Stimulated activated CD4-positive, alpha-beta T cell treated with anti-CD3 and anti-CD28 coated beads, Interleukin-15, amount 100 ng/mL, for 1 hour (primary cell): ENCODE data around the gene RUNX2.

Experiments
- DNase-seq, 2 donors: peaks; one replicate each; pipeline ENCODE4 v3.0.0-alpha.2; 2020; ENCODE audit warnings: low read depth in 1 of 2, low spot score in 1 of 2

The RUNX2 gene

DNA sequence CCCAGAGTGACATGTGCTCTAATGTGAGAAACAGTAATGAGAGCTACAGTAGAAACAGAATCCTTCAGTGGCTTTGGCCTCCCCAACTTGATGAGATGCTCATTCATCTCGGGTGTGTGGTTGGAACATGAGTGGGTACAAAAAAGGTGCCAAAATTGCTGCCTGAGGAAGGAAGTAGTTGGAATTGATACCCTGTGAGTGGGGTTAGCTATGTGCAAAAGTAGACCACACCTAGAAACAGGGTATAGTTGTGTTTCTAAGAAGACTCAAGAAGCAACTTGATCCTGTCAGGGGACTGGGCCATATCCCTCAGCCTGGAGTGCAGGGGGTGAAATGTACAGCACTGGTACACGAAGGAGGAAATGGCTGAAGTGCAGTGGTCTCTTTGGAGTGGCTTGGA is 256.0 kb downstream of the RUNX2 start:
- no peak for DNase-seq

DNA sequence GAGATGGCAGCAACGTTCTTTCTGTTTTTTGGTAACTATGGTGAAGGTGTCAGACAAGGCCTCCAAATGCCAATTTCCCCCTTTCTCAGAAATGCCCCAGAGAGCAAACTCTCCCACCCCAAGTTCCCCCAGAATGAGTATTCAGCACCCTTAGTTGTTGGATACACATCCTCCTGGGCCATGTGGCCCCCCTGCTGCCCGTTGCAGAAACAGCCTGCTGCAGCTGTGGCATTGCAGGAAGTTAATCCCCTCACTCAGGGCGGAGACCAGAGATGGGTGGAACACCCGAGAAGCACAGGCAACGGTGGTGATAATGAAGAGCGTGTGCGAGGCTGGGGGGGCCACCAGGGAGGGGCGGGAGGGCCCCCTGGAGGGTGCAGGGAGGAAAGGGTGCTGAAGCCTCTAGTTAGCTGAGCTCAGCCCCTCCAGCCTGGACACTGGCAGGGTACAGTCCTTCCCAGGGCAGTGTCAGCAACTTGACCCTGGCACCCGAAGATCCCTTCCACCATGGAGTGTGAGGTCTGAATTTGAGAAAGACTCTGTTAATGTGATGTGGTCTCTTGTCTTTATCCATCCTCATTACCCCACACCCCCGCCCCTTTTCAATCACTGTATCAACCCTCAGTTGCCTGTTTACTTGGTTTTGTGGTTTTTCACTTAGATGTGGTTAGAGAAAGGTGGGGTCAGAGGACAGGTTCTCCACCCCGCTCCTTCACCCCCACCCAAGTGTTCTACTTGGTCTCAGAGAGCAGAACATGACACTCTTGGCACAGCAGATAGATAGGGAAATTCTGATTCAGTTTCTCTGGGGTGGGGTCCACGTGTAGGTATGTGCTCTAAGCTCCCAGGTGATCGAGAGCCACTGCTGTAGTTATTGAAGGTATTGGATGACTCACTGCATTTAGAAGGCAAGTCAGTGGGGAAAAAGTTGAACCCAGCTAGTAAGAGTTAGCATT is 258.4 kb downstream of the RUNX2 start:
- peak in 1 of 2 donors; percentile 25 for DNase-seq

DNA sequence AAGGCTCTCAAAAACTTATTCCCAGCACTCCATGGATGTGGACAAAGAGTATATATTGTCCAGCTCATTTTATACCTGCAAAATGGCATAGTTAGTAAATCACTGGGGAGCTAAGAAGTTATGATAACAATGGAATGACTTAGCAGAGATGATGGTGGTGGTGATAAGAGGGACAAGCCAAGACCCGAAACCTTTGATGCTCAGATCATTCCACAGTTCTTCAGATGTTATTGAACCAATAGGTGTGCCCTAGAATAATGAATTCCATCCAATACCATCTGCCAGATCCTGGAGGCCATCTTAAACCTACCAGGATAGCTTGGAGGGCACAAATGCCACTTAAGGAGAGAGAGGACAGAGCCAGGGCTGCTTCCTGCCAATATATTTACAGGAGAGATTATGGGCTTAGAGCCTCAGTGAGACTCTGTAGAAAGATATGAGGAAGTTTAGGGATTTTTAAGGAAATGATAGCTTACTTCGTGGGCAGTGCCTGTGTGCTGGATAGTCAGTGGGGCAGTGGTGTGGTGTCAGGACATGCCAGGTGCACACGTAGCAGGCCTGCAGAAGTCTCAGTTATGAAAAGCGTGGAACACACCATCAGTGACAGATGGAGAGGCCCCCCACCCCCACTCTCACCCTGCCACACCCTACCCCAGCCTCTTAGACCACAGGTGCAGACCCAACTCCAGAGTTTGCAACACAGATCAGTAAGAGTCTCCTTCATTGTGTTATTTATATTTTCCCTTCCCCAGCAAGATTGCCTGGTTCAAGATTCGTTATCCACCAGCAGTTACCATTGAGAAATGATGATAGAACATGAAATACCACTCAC is 259.3 kb downstream of the RUNX2 start:
- DNase-seq, result no peak

DNA sequence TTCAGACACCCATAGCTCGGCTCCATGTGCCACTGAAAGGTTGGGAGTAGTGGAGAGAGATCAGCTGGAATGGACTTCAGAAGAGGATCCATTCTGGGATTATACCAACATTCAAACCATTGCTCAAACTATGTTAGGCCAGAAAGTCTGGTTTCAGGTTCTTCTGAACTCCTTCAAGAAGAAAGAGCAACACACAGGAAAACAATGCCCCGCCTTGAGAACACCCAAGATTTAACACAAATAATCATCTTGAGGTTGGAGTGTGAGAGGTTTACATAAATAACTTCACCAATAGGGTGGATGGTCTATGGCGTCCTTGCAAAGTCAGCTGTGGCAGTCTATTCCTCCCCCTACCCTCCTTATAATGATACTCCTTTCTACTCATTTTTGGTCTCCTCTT is 261.2 kb downstream of the RUNX2 start:
- no peak for DNase-seq

DNA sequence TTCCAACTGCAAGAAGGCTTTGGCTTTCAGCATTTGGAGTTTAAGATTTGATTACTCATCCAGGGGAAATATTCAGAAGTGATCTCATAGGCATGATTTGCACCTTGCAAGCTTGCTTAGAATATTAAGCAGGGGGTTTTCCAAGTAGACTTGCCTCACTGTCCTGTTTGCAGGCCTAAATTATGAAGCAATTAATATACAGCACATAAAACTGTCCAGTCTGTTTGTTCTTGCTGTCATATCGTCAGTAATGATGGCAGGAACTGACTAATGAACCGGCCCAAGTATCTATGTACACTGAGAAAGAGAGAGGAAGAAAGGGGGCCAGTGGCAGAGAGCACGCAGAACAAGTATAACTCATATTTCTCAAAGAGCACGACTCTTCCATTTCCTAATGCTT is 262.1 kb downstream of the RUNX2 start:
- no peak for DNase-seq

DNA sequence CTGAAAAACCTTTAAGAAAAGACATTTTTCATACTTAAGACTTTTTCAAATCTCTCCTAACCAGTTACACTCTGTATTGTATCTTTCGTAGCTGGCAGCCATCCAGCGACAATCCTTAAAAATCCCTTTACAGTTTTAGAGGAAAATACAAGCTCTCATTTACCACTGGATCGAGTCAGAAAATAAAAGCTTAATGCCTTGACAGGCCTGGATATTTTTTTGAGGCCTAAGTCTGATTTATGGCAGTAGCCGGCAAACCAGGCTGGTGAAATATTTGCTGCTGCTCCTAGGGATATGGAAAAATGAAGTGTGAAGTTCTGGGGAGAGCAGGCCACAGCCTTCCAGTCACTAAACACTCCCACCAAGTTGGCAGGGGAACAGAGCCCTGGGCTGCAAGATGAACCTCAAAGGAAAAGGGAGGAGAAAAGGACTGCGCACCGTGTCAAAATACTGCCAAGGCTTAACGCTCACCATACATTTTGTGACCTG is 262.6 kb downstream of the RUNX2 start:
- DNase-seq, result no peak

DNA sequence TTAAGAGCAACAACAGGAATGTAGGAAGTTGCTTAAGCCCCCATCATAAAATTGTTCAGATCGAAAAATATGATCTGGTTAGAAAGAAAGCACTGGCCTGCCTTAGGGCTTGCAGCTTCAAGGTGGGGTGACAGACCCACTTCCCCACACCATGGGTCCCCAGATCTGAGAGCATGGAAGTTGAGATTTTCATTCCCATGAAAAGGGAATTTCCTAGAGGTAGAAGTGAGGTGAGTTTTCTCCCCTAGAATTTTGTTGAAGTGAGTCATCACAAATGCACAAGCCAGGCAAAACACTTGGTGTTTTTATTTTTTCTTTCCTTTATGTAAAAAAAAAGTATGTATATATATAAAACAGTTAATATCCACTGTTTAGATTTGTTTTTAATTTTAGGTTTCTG is 263.2 kb downstream of the RUNX2 start:
- DNase-seq, result no peak

DNA sequence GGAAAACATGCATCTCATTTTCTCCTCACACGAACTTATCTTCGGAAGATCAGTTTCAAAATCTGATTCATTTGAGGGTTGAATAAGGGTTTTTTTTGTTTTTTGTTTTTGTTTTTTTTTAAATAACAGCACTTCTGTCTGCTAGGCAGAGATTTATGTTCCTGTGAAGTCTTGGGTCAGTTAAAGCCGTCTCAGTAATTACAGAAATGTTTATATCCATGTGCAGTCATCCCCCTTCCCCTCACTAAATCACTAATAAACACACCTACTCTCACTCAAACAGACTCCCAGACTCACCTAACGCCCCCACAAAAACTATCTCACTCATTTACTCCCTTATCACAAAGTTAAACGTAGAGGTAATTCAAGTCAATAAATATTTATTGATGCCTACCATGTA is 263.8 kb downstream of the RUNX2 start:
- no peak for DNase-seq

DNA sequence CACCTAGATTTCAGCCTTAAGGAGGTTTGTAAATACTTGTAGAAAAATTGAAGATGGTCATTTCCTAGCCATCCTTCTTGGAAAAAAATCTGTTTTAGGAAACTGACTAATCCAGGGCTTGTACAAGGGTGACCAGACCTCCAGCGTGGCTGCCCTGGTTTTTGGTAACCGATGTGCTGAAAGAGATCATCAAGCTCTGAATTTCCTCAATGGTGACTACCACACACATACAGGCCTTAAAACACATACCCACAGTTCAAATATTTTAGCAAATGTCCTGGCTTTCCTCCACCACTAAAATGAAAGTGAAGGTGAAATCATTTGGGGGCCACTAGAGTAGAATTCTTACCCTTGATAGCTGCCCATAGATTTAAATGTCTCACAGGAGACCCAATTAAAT is 264.9 kb downstream of the RUNX2 start:
- no peak for DNase-seq

DNA sequence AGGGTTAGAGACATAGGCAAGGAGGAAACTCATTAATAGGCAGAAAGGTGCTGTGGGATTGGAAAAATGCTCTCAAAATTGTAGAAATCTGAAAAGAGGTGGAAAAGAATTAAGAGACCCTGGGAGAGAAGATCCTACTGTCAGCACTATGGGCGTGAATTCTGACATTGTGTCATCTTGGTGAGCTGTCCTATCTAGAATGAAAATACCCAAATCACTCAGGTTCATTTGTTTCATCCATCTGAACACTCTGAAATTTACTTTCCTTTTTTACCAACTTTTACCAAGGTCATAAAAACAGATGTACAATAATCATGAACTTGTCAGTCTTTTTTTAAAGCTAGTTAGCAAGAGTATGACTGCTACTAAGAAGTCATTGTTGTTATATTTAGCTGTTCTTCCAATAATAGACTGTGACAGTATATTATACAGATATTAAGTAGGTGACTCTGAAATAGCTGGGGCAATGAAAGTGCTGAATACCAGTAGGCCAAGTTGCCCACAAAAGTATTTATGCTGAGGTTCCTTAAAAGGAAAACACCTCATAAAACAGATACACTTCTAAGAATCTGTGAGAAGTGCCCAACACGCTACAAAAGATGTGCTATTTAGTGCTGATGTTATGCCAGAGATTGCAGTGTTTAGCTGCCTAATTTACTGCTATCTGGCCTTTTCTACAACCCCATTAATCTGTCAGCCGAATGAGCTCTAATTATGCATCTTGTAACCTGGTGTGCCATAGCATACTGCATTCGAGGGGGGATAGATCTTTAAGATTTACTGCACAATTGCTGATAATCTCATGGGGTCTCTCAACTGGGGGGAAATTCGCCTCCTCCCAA is 267.1 kb downstream of the RUNX2 start:
- DNase-seq, result no peak

DNA sequence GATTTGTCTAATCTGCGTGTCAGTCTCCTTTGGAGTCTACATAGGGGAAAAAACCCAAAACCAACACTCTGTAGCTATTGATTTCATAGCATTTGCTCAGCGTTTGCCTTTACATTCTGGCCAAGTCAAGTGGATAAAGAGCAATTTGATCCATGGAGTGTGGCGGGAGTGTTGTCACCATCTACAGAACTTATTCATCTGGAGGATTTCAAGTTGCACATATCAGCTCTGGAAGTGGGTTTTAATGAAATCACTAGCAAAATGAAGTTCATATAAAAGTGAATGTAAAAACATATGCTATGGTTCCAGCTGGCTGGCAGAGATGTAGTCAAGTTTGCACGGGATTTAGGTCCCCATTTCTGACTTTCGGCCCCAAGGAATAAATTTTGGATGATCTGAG is 269.3 kb downstream of the RUNX2 start:
- DNase-seq, result no peak

DNA sequence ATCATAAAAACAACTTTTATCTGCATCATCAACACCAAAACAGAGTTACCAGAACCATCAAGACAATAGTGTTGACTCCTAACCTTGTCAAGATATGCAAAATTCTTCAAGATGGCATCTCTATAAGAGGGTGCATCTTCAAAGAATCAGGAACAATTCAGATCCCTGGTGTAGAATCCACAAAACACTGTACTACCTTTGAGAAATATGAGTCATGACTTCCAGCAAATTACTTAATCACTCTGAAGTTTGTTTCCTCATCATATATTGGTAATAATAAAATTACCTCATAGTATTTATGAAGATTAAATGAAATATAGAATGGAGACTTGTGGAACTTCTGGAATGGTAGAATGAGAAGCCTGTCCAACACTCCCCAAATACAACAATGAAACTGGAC is 270.9 kb downstream of the RUNX2 start:
- DNase-seq, result no peak

DNA sequence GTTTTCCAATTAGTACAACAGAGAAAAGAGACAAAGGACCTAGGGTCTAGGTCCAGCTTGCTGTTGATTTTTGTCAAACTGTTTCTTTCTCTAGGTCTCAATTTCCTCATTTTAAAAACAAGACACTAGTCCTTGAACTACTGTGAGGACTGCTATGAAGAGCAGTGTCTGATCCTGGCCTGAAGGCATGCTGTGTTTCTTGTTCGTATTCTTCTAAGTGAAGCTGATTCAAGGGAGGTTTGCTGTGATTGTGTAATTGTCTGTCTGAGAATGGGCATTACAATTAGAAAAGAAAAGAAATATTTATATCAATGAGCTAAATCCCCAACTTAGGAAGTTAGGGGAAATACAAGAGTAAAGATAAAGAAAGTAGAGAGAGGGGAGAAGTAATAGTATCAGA is 277.8 kb downstream of the RUNX2 start:
- DNase-seq, result no peak

DNA sequence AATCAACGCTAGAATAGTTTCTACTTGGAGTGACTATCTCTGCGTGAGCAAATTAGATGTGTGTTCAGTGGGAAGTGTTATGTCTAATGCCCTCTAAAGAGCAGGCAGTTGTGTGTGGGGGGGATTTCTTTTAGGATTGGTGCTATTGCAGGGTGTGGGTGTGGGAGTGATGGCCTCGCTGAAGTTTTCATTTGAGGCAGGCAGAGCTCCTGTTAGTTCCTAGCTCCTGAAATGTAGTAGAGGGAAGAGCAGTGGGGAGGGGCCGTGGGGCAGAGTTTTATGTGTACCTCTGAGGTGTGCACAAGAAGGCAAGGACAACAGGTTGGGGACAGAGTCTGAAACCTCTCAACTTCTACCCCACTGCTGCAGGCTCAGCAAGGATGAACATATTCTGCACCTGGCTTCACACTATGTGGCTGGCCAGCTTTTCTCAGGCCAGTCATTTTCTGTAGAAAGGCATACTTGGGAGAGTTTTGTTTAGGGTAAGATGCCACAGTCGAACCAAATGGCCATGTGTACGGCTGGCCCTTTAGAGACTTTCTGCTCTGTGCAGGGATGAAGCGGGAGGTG is 278.8 kb downstream of the RUNX2 start:
- DNase-seq, result no peak

DNA sequence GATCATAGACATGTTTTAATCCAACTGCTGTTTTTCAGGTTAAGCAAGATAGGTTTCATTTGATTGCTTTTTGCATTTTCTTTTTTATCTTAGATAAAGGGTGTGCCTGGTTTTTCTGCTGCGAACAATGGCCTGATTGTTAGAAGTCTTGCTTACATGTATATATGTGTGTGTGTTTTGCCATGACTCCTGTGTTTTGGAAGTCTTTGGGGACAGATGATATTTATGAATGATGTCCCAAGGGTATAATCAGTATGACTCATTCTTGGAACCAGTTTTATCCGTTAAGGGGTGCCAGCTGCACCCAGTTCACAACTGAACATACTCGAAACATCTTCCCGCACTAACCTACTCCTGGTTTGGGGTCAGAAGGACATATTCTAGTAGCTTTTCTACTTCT is 279.7 kb downstream of the RUNX2 start:
- DNase-seq, result no peak

DNA sequence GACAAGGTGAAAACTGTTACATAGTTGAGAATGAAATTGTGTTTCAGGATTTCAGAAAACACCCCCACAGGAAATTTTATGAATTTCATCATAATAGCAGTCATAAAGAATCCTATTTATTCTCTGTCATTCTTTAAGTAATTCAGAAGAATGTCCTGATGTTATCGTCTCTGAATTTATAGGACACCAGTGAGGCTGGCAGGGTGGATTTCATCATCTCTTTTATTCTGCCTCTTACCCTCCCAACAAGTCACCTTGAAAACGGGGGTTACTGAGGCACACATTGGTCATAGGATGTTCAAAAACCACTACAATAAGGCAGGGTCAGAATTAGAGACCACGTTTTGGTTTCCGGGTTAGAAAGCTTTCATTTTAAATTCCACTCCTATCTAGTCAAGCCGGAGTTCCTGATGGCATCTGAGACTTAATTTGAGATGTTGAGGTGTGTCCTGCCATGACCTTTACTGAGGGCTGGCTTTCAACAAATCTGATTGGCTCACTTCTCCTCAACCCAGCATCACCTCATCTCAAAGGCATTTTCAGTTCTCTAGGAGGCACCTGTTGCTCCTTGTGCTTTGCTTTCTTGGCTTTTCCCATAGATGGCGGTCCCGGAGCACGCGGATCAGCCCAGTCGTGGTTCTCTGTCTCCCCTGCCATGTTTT is 280.3 kb downstream of the RUNX2 start:
- DNase-seq, result no peak

DNA sequence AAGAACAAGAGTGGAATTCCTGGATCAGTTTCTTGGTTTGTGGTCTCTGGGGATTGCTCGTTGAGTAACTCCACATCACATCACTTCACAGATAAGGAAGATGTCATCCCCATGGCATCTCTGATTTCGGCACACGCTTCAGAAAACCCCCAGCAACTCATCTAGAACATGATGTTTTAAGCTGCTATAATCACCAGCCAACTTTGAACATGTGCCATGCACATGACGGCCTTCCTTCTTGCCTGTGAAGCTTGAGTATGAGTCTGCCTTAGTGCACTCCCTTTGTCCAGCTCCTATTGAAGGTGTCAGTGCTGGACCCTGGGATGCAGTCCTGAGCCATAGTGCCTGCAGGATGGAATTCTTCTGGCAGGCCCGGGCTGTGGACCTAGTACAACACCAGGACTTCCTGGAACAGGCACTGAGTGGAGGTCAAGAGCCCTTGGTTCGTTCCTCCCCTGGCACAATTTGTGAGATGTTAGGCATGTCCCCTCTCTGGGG is 281.1 kb downstream of the RUNX2 start:
- no peak for DNase-seq

DNA sequence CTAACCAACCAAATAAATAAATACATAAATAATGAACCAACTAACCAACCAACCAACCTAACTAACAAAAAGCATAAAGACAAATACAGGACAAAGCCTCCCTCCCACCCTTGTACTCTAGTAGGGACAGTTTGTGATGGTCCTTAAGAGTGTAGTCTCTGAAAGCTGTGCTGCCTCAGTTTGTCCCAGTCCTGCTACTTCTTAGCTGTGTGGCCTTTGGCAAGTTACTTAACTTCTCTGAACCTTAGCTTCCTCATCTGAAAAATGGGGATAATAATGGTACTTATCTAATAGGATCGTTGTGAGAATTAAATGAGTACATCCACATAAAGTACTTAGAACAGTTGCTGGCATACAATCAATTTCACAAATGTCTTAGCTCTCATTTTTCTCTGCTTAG is 282.2 kb downstream of the RUNX2 start:
- DNase-seq, result no peak

DNA sequence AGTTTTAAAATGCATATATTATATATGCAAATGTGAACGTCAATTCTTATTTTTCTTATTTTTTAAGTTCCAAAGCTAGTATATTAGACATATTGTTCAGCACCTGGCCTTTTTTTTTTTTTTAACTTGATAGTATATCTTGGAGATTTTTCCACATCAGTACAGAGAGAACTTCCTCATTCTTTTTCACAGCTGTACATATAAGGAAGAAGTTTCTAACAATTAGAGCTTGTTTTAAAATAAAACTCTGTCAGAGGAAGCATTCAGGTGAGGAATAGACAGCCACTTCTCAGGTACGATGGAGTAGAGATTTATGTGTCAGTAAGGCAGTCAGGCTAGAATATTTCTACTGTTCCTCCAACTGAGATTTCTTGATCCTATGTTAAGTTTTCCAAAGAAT is 282.7 kb downstream of the RUNX2 start:
- no peak for DNase-seq

DNA sequence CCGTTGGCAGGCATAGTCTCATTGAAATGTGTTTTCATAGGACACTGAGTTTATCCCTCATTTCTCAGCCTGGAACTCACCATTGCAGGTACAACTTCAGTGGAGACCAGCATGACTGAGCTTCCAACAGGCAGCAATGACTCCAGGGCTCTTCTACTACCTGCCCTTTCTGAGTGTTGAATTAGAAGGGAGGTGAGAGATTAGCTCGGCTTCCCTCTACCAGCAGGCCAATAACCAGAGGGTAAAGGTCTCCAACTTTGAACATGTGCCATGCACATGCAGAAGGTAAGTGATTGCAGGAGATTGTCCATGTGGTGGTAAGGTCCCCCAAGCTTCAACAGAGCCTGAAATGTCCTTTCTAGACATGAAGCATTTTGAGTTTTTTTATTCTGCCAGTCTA is 283.4 kb downstream of the RUNX2 start:
- DNase-seq, result no peak
